OCI-LY1 (cell line): Measurements from ENCODE around the gene MAST3.

Experiments used
- H2AFZ ChIP-seq: fragments of 200-600 bp; sonication (generic), shearing (Covaris generic); 2 replicates; pipeline ENCODE4 v1.6.0; 2014; ENCODE audit warnings: antibody characterized with exemption, mild to moderate bottlenecking, low read length
- H3F3A ChIP-seq: fragments of 200-600 bp; sonication (generic), shearing (Covaris generic); 2 replicates; pipeline ENCODE4 v1.6.0; 2014; ENCODE audit warnings: mild to moderate bottlenecking, antibody characterized with exemption, low read length, moderate library complexity; ENCODE audit not compliant: insufficient read depth
- H3K27ac ChIP-seq: fragments of 200-600 bp; sonication (generic); 2 replicates; pipeline ENCODE4 v1.5.1; 2014; ENCODE audit warnings: low read length, mixed run types, mild to moderate bottlenecking, low read depth; ENCODE audit not compliant: poor library complexity, severe bottlenecking
- H3K27me3 ChIP-seq: fragments of 200-600 bp; sonication (generic); 2 replicates; pipeline ENCODE4 v1.6.0; 2014; ENCODE audit warnings: antibody characterized with exemption, mild to moderate bottlenecking, low read length, moderate library complexity; ENCODE audit not compliant: insufficient read depth
- H3K36me3 ChIP-seq: fragments of 200-600 bp; sonication (generic); 2 replicates; pipeline ENCODE4 v1.6.1; 2014; ENCODE audit warnings: mild to moderate bottlenecking, antibody characterized with exemption, low read length, moderate library complexity, mixed read lengths; ENCODE audit not compliant: insufficient read depth
- H3K4me1 ChIP-seq: fragments of 200-600 bp; sonication (generic); 2 replicates; pipeline ENCODE4 v1.5.1; 2014; ENCODE audit warnings: mild to moderate bottlenecking, low read length, moderate library complexity; ENCODE audit not compliant: insufficient read depth, severe bottlenecking
- H3K4me2 ChIP-seq: fragments of 200-600 bp; sonication (generic), shearing (Covaris generic); 2 replicates; pipeline ENCODE4 v1.6.1; 2014; ENCODE audit warnings: low read length
- H3K4me3 ChIP-seq: fragments of 200-600 bp; sonication (generic); 2 replicates; pipeline ENCODE4 v1.5.1; 2014; ENCODE audit warnings: low read length, low read depth, mild to moderate bottlenecking, mixed read lengths; ENCODE audit not compliant: poor library complexity, severe bottlenecking
- H3K79me2 ChIP-seq: fragments of 200-600 bp; shearing (Covaris generic); 2 replicates; pipeline ENCODE4 v1.6.1; 2016; ENCODE audit warnings: mixed run types, low read length, mixed read lengths; ENCODE audit not compliant: insufficient read depth
- H3K9ac ChIP-seq: fragments of 200-600 bp; sonication (generic), shearing (Covaris generic); 2 replicates; pipeline ENCODE4 v1.6.1; 2014; ENCODE audit warnings: mild to moderate bottlenecking, low read length, mixed read lengths
- H3K9me2 ChIP-seq: fragments of 200-600 bp; sonication (generic), shearing (Covaris generic); 2 replicates; pipeline ENCODE4 v1.6.1; 2014; ENCODE audit warnings: low read depth, mild to moderate bottlenecking, low read length, mixed read lengths
- H3K9me3 ChIP-seq: fragments of 200-600 bp; shearing (Covaris generic); 2 replicates; pipeline ENCODE4 v1.6.1; 2014; ENCODE audit warnings: low read length, mixed read lengths
- H4K20me1 ChIP-seq: fragments of 200-600 bp; sonication (generic), shearing (Covaris generic); 2 replicates; pipeline ENCODE4 v1.6.0; 2016; ENCODE audit warnings: mild to moderate bottlenecking, low read length; ENCODE audit not compliant: insufficient read depth
- CTCF ChIP-seq: fragments of 200-600 bp; sonication (generic), shearing (Covaris generic); IDR thresholded peaks from 2 replicates; pipeline ENCODE4 v1.5.1; 2017; ENCODE audit warnings: mild to moderate bottlenecking, antibody characterized with exemption, low read length, moderate library complexity, mixed read lengths
- EZH2 ChIP-seq: fragments of 200-600 bp; sonication (generic), shearing (Covaris generic); IDR thresholded peaks from 2 replicates; pipeline ENCODE4 v1.8.0; 2017; ENCODE audit warnings: borderline replicate concordance, mixed run types, mild to moderate bottlenecking, antibody characterized with exemption, low read length, moderate library complexity, mixed read lengths

Gene MAST3

GRCh38 chr19:18144361-18144760 is 46.8 kb downstream of the MAST3 start:
- no peaks in the 10 kb centered on the region for H4K20me1 ChIP-seq
- H3K4me3 ChIP-seq = no peak overlapping the region
- TF ChIP-seq EZH2 = no peak
- TF ChIP-seq CTCF = no peak
- no peaks in the 10 kb centered on the region for H3K27me3 ChIP-seq
- H3K79me2 ChIP-seq = no peaks in the 10 kb centered on the region
- no peak overlapping the region for H3K27ac ChIP-seq
- no peak overlapping the region for H3K9ac ChIP-seq
- peaks cover 66% of the 10 kb centered on the region for H3K36me3 ChIP-seq
- no peaks in the 10 kb centered on the region for H3K9me3 ChIP-seq
- no peaks in the 10 kb centered on the region for H3K9me2 ChIP-seq
- no peak overlapping the region for H3K4me2 ChIP-seq
- H2AFZ ChIP-seq = no peak overlapping the region
- H3F3A ChIP-seq = no peaks in the 10 kb centered on the region
- H3K4me1 ChIP-seq = no peaks in the 10 kb centered on the region

- Histone ChIP-seq H3K4me2 (no peak overlapping the region), H4K20me1 (no peaks in the 10 kb centered on the region), H2AFZ (no peak overlapping the region), H3K36me3 (peaks cover 64% of the 10 kb centered on the region), H3K27ac (no peak overlapping the region), H3F3A (no peaks in the 10 kb centered on the region), H3K27me3 (no peaks in the 10 kb centered on the region), H3K9ac (no peak overlapping the region), H3K4me3 (no peak overlapping the region), H3K79me2 (no peaks in the 10 kb centered on the region), H3K4me1 (no peaks in the 10 kb centered on the region), H3K9me3 (no peaks in the 10 kb centered on the region), H3K9me2 (no peaks in the 10 kb centered on the region)
- TF ChIP-seq EZH2 = no peak
- TF ChIP-seq CTCF = no peak
Observed at GRCh38 chr19:18144906-18145305, 47.3 kb downstream of the MAST3 start.

DNA sequence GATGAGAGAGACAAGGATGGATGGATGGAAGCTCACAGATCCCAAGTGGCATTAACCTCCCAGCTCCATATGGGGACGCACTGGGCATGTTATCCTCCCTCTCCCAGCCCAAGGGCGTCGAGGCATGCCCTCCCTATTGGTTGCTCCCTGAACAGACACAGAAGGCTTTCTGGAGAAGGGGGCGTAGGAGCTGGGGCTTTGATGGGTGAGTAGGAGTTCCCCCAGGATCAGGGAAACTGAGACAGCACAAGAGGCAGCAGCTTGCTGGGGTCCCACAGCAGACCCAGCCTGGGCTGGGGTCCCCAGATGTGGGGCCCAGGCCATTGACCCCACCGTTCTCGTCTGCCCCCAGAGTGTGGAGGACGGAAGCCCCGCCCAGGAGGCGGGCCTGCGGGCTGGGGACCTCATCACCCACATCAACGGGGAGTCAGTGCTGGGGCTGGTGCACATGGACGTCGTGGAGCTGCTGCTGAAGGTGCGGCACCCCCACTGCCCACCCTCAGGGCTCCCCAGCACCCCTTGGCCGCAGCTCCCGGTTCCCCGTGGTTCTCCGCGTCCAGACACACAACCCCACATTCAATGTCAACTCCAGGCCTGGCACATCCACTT is 47.9 kb downstream of the MAST3 start:
- H3K79me2 ChIP-seq = no peaks in the 10 kb centered on the region
- H3K9ac ChIP-seq = no peak overlapping the region
- no peak overlapping the region for H3K4me3 ChIP-seq
- H3K9me3 ChIP-seq = no peaks in the 10 kb centered on the region
- no peak for TF ChIP-seq CTCF
- no peak overlapping the region for H2AFZ ChIP-seq
- H3K9me2 ChIP-seq = no peaks in the 10 kb centered on the region
- no peak overlapping the region for H3K4me2 ChIP-seq
- H3F3A ChIP-seq = no peaks in the 10 kb centered on the region
- no peak overlapping the region for H3K27ac ChIP-seq
- no peaks in the 10 kb centered on the region for H3K27me3 ChIP-seq
- H4K20me1 ChIP-seq = no peaks in the 10 kb centered on the region
- H3K4me1 ChIP-seq = no peaks in the 10 kb centered on the region
- H3K36me3 ChIP-seq = peaks cover 62% of the 10 kb centered on the region
